Type B pancreatic cell (in vitro differentiated cells): ENCODE measurements around the gene SLC41A3. TPM values are rescaled to one million over a fixed set of nuclear protein-coding genes. Genes with fewer than 3 reads are reported as not detected.

ENCODE experiments used
- DNase-seq: peaks from one replicate; pipeline ENCODE4 v3.0.0; 2021; ENCODE audit warnings: mixed read lengths; ENCODE audit not compliant: unreplicated experiment; ENCODE audit errors: extremely low spot score
- H3K27ac Mint-ChIP-seq: 2 replicates; pipeline ENCODE4 v1.8.0; 2021; ENCODE audit warnings: mild to moderate bottlenecking, mixed read lengths
- H3K27me3 Mint-ChIP-seq: 2 replicates; pipeline ENCODE4 v1.8.0; 2021; ENCODE audit warnings: mixed read lengths
- H3K36me3 Mint-ChIP-seq: 2 replicates; pipeline ENCODE4 v1.8.0; 2021; ENCODE audit warnings: mixed read lengths
- H3K4me1 Mint-ChIP-seq: one replicate; pipeline ENCODE4 v1.8.0; 2021; ENCODE audit warnings: mixed read lengths; ENCODE audit not compliant: unreplicated experiment
- H3K4me3 Mint-ChIP-seq: 2 replicates; pipeline ENCODE4 v1.8.0; 2021; ENCODE audit warnings: mild to moderate bottlenecking, mixed read lengths
- H3K9me3 Mint-ChIP-seq: 2 replicates; pipeline ENCODE4 v1.8.0; 2021; ENCODE audit warnings: mixed read lengths
- total RNA-seq: library from RNA; stranded (reverse); gene quantifications from 2 replicates; pipeline ENCODE4 v1.2.1, GENCODE V29; 2021; ENCODE audit warnings: low replicate concordance
- TF ChIP-seq, protein P1 (sequence below): fragments of 200-600 bp; sonication (generic); conservative IDR thresholded peaks from 2 replicates; pipeline ENCODE4 v1.5.0; 2021; ENCODE audit warnings: antibody characterized with exemption, mild to moderate bottlenecking

Gene SLC41A3
- total RNA-seq, 1 donor from 2014 or later: 56.4 TPM

- no peaks in the 10 kb centered on the region for H3K36me3 Mint-ChIP-seq
- H3K4me1 Mint-ChIP-seq: peaks cover 8% of the 10 kb centered on the region
- H3K27ac Mint-ChIP-seq: no peak overlapping the region
- no peaks in the 10 kb centered on the region for H3K27me3 Mint-ChIP-seq
- TF ChIP-seq, protein P1, sequence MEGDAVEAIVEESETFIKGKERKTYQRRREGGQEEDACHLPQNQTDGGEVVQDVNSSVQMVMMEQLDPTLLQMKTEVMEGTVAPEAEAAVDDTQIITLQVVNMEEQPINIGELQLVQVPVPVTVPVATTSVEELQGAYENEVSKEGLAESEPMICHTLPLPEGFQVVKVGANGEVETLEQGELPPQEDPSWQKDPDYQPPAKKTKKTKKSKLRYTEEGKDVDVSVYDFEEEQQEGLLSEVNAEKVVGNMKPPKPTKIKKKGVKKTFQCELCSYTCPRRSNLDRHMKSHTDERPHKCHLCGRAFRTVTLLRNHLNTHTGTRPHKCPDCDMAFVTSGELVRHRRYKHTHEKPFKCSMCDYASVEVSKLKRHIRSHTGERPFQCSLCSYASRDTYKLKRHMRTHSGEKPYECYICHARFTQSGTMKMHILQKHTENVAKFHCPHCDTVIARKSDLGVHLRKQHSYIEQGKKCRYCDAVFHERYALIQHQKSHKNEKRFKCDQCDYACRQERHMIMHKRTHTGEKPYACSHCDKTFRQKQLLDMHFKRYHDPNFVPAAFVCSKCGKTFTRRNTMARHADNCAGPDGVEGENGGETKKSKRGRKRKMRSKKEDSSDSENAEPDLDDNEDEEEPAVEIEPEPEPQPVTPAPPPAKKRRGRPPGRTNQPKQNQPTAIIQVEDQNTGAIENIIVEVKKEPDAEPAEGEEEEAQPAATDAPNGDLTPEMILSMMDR: no peak
- peak; percentile 56 for DNase-seq
- H3K9me3 Mint-ChIP-seq: no peaks in the 10 kb centered on the region
- no peak overlapping the region for H3K4me3 Mint-ChIP-seq
Measured at GRCh38 chr3:126104028-126104635, 20.2 kb upstream of the SLC41A3 start.

DNA sequence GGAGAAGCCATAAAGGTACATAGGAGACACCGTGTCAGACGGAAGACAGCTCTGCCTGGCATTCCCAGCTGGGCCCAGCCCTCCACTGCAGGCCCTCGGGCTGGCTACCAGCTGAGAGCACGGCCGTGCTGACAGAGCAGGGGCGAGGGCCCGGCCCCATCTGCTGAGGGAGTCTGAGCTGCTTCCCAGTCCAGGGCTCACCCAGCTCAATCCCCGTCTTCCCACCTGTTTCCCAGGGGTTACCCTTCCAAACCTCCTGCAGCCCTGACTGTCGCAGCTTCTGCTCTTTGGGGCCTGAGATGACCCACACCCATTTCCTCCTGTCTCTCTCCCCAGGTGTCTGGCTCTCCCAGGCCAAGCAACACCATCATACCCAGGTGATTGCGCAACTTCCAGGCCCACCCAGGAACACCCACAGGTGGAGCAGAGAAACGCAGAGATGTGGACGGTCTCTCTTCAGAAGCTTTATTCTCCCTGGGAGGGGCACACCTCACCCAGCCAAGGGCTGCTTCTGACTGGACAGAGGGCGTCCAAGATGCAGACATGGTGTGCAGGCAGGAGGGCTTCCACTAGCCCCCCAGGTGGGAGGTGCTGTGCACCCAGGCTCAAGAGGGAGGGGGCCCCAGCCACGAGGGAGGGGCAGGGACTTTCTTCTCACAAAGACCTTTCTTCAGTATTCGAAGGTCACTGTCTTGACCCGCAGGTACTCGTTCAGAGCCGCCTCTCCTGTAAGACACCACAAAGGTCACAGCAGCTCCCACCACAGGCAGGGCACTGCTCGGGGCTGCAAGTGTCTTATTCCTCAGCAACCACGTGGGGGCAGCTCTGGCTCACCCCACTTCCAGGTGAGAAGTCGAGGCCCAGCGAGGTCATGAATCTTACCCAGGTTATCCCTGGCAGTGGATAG is 19.4 kb upstream of the SLC41A3 start:
- Mint-ChIP-seq H3K9me3 (no peaks in the 10 kb centered on the region), H3K36me3 (no peaks in the 10 kb centered on the region), H3K4me3 (no peak overlapping the region), H3K27me3 (no peaks in the 10 kb centered on the region), H3K27ac (no peak overlapping the region), H3K4me1 (peaks cover 4% of the 10 kb centered on the region)
- peak; percentile 59 for DNase-seq
- TF ChIP-seq, protein P1: no peak

DNA sequence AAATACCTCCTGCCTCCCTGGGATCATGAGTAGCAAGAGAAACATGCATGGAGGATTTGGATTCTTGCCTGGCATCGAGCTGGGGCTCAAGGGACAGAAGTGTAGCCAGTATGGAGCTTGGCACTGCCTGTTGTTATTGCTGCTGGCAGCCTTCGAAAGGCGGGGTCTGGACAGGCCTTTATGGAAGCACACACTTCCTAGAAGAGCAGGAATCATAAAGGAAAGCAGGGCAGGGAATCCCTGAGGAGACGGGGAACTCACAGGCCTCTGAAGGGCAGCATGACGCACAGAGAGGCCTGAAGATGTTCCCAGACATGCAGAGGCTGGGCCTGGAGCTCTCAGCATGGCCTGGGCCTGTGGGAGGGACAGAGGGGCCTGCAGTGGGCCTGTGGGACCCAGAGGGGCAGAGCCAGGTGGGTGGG is 18.6 kb upstream of the SLC41A3 start:
- Mint-ChIP-seq H3K27me3 (no peaks in the 10 kb centered on the region), H3K9me3 (no peaks in the 10 kb centered on the region), H3K4me1 (peaks cover 4% of the 10 kb centered on the region), H3K4me3 (no peak overlapping the region), H3K27ac (no peak overlapping the region), H3K36me3 (no peaks in the 10 kb centered on the region)
- TF ChIP-seq, protein P1: no peak
- DNase-seq: no peak

DNA sequence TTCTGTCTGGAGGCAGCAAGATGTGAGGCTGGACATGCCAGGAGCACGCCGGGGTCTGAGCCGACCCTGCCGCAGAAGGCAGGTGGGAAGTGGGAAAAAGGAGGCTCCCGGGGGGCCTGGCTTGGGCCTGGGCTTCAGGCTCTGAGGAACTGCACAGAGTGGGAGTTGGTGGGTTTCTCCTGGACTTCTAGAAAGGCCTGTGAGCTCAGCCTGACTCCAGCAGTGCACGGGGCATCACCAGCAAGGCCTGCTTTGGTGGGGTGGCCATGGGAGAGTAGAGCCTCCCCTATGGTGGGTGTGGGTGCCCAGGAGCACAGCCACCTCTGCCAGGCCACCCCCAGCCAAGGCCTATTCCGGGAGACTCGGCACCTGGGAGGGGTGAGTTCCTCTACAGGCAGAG is 18.1 kb upstream of the SLC41A3 start:
- H3K4me1 Mint-ChIP-seq: peaks cover 4% of the 10 kb centered on the region
- H3K27me3 Mint-ChIP-seq: no peaks in the 10 kb centered on the region
- H3K9me3 Mint-ChIP-seq: no peaks in the 10 kb centered on the region
- no peaks in the 10 kb centered on the region for H3K36me3 Mint-ChIP-seq
- peak; percentile 56 for DNase-seq
- TF ChIP-seq, protein P1: no peak
- no peak overlapping the region for H3K4me3 Mint-ChIP-seq
- H3K27ac Mint-ChIP-seq: no peak overlapping the region

- Mint-ChIP-seq H3K9me3 (no peaks in the 10 kb centered on the region), H3K27ac (no peak overlapping the region), H3K36me3 (no peaks in the 10 kb centered on the region), H3K27me3 (no peaks in the 10 kb centered on the region), H3K4me3 (no peak overlapping the region), H3K4me1 (peaks cover 4% of the 10 kb centered on the region)
- no peak for DNase-seq
- TF ChIP-seq, protein P1: no peak
Measured at GRCh38 chr3:126101521-126101982, 17.6 kb upstream of the SLC41A3 start.
